GM19372 (cell line): ENCODE measurements around the gene PRSS16.
"Not testable (repeated sequence)": the region's sequence is repeated elsewhere in the genome, so short reads cannot be mapped to it uniquely, and the experiment has no call there.

Experiments
- ATAC-seq: cut with Tn5 transposase; IDR thresholded peaks from one replicate; pipeline ENCODE4 v1.9.1; 2021; ENCODE audit warnings: mild to moderate bottlenecking, low read depth, moderate library complexity; ENCODE audit not compliant: unreplicated experiment

Gene PRSS16

DNA sequence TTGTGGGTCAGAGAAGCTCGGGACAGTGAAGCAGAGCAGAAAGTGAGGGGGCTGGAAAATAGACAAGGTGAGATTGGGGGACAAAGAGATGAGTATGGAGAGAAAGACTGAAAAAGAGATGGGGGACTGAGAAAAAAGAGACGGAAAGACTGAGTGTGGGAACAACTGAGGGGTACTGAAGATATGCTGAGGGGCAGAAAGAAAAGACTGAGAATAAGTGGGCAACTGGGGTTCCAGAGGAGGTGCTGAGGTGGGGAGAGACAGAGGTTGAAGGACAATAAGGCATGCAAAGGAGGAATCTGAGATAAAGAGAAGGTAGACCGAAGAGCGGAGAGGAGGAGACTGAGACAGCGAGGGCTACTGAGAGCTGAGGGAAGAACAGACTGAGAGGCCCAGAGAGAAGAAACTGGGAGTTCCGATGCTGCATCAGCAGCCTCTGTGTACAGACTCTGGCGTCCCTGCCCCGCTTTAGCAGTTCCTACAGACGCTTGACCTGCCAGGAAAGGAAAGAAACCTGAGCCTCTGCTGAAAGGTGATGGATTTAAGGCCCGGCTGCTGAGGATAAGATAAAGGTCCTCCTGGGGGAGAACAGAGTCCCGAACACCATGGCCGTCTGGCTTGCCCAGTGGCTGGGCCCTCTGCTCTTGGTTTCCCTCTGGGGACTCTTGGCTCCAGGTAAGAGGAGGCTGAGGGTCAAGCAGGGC, at the start of gene PRSS16:
Gene PRSS16, plus strand, starts transcription at position 569 of the 704 bp plus-strand sequence. Its CDS starts 37 bp downstream, at position 606.
- no peak for ATAC-seq

DNA sequence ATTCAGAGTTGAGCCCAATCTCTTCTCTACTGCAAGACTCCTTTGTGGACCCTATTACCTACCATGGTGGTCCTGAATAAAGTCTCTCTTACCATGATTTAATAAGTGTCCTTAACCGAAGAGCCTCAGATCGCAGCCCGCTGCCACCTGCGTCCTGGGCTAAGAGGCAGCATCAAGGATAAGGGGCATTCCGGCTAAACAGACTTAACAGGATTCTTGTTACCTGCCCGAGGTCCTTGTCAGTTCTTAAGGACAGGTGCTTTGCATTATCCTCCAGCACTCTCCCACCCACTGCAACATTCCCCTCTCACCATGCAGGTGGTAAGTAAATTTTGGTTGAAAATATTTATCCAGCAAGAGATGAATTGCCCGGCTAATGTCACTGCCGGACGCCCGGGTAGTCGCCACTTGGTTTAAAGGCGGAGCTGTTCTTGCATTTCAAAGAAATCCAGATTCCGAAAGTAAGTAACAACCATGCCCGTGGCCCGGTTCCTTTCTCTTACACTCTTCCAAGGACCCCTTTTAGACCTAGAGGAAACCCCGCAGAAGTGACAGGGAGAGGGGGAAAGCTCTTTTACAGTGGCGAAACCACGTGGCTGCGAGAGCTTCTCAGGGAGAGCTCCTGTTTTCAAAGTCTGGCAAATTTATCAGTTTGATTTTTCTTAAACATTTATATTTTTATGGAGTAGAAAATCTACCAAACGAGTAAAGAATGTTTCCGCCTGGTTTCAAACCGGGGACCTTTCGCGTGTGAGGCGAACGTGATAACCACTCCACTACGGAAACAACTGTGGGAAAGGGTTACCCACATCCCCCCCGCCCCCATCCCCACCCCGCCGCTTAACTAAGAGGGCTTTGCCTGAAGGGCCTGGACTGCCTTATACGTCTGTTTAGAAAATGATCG, 41.9 kb upstream of the PRSS16 start:
- no peak for ATAC-seq

GRCh38 chr6:27206806-27207205, 40.7 kb upstream of the PRSS16 start:
- no peak for ATAC-seq

- no peak for ATAC-seq
These were observed 39.5 kb upstream of the PRSS16 start for GRCh38 chr6:27208042-27208441.

DNA sequence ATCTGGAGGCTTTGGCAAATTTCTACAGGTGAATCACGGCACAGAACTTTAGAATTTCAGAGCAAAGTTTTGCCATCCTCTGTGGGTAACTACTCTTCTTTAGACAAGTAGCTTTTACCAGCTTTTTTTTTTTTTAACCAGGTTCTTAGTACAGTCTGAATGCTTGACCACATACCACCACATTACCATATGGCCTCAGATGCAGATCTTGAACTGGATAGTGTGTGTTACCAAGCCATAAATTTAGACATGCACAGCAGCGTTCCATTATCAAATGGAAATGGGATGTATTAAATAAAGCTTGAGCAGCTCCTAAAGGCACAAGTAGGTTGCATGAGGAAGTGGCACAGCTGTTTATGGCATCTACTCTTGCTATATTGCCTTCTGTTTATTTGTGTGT, 38.3 kb upstream of the PRSS16 start:
- no peak for ATAC-seq

DNA sequence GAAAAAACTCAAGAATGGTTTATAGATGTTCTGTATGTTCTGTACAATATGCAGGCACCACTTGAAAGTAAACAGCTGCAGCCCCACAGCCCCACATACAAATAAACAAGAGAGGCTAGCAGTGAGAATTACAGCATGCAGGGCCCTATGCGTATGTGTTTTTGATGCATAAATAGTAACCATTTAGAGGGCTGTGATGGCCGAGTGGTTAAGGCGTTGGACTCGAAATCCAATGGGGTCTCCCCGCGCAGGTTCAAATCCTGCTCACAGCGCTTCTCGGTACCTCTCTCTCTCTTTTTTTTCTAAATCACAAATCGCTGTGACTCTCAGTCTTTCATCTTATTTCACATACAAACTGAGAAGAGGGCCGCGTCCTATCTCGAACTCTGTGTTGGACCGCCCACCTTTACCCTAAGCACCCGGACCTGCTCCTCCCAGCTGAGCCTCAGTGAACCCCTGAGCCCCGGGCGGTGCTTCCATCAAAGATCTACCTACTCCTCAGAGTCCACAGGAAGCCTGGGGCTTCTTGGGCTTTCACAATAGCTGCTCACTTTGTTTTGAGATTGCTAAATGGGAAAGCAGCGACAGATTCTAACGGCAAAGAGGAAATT, 37.7 kb upstream of the PRSS16 start:
- ATAC-seq = no peak

GRCh38 chr6:27213091-27213517, 34.4 kb upstream of the PRSS16 start:
- ATAC-seq = not testable (repeated sequence)

DNA sequence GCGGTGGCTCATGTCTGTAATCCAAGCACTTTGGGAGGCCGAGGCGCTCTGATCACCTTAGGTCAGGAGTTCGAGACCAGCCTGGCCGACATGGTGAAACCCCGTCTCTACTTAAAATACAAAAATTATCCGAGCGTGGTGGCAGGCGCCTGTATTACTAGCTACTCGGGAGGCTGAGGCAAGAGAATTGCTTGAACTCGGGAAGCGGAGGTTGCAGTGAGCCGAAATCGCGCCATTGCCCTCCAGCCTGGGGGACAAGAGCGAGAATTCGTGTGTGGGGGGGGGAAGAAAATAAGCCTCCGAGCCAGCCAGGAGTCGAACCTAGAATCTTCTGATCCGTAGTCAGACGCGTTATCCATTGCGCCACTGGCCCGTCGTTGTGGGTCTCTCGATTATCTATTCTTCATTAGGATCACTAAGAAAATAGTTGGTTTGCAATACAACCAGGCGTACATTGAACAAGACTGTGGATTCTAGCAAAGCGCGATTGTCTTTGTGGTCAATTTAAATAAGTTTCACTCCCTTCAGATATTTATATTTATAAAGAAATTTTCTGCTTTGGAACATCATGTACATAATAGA, 33.9 kb upstream of the PRSS16 start:
- ATAC-seq = no peak

GRCh38 chr6:27214126-27214601, 33.3 kb upstream of the PRSS16 start:
- no peak for ATAC-seq

GRCh38 chr6:27216874-27217273, 30.6 kb upstream of the PRSS16 start:
- no peak for ATAC-seq

DNA sequence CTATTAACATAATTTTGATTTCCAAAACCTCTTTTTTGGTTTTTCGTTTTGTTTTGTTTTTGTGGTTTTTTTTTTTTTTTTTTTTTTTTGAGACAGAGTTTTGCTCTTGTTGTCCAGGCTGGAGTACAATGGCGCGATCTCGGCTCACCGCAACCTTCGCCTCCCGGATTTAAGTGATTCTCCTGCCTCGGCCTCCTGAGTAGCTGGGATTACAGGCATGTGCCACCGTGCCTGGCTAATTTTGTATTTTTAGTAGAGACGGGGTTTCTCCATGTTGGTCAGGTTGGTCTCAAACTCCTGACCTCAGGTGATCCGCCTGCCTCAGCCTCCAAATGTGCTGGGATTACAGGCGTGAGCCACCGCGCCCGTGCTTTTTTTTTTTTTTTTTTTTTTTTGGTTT, 24.5 kb upstream of the PRSS16 start:
- ATAC-seq = not testable (repeated sequence)

DNA sequence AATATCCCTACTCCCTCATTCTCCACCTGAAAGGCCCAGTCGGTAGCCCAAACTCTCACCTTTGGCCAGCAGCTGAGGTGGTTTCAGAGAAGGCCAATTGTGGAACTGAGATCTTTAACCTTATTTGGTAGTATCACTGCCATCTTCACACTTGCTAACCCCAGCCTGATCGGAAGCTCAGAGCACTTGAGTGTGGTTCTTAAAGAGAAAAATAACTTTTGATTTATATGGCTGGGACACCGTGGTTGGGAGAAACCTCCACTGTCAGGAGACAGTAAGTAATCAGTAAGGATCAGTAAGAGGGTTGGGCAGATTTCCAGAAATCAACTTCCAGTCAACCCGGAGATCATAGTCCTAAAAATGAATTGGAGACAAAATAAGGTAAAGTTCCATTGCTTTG, 22.8 kb upstream of the PRSS16 start:
- no peak for ATAC-seq

DNA sequence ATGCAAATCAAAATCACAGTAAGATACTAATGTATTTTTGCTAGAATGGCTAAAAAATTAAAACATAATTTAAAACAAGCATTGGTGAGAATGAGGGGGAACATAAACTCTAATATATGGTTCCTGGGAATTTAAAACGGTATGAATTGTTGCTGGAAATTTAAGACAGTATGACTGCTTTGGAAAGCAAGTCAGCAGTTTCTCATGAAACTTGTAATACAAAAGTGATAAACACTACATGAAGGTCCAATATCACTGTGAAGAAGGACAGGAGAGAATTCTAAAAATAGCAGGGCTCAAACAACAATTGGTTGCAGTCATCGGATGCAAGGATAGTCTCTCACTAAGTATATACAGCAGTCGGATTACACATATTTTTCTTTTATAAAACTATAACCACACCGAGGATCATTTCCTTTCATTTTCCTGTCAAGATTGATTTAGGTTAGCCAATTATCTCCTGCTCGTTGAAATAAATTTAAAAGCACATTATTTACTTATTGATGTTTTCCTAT, 18.5 kb upstream of the PRSS16 start:
- ATAC-seq = no peak

DNA sequence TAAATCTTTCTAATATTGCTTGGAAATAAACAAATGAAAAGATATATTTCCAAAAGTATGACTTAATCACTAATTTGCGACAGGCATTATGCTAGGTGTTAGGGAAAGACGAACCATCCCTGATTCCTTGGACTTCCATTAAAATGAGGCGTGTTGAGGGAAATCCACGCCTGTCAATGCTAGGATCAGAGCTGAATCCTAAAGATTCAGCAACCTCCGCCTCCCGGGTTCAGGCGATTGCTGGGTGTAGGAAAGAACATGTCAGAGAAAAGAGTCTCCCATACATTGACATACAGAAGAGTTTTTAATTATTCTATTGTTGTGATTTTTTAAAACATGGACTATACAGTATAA, 16.8 kb upstream of the PRSS16 start:
- ATAC-seq = no peak

DNA sequence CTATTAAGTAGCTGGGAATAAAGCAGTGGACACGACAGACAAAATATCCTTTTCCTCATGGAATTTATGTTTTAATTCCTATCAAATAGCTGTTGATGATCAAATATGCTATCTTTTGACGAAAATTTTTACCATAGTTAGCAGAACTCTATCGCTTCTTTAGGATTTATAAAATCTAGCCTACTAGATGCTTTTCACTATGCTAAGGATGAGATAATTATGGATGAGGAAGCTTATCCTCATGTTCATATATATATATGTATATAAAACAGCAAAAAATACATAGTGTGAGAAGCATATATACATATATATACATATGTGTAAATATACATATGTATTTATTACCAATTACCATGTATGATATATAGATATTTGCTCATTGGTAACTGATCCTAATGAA, 12.9 kb upstream of the PRSS16 start:
- ATAC-seq = no peak

GRCh38 chr6:27237089-27237803, 10.3 kb upstream of the PRSS16 start:
- ATAC-seq = no peak

DNA sequence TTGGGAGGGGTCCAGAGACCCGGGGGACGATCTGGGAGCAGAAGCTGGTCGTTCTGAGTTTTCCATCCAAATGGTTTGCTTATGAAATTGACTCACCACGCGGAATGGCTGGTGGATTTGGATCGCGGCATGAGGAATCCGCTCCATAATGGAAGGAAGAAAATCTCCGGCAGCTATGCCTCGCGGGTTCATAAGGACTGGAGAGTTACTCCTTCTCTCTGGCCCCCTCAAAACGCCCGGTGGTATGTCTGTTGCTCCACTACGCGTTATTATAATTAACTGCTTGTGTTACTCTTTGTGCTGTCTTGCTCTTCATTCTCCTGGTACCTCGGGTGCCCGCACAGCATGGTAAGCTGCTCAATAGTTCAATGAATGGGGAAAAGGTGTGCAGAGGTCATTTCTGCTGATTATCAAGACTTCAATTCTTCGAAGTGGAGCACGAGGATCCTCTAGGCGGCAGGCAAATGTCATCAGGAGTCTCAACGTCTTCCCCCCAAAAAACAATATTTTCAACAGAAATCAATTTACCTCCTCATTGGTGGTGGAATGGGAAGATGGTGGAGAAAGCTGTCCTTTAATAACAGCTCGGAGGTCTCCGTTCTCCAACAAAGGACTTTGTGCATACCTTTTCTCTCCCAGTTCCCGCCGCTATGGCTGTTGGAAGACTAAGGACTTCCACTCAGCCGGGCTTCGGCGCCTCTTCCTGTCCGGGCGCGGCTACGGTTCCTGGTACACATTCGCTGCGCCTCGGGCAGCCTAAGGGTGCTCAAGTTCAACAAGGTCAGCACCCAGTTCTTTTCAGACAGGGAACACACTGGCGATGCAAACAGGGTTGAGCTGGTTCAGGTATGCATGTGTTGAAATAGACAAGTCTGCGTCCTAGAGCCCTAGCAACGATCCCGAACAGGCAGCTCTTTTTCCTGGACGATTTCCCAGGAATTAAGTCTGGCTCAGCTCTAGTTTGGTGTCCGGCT, 9.2 kb upstream of the PRSS16 start:
- ATAC-seq = no peak

- ATAC-seq = no peak
These were observed 8.2 kb upstream of the PRSS16 start for GRCh38 chr6:27239258-27239657.

- no peak for ATAC-seq
These were observed 6.1 kb upstream of the PRSS16 start for GRCh38 chr6:27241443-27241842.
